Cardiac muscle cell (in vitro differentiated cells and primary cell): ENCODE data around the gene SPACA9. TPM values are rescaled to one million over a fixed set of nuclear protein-coding genes. Genes with fewer than 3 reads are reported as not detected.

Source experiments
- DNase-seq, 2 donors: peaks; one replicate each; pipeline versions ENCODE4 v3.0.0 to v3.0.0-alpha.2; 2010 to 2017; ENCODE audit warnings: low read depth in 1 of 2, low spot score in 1 of 2
- H3K27ac ChIP-seq: fragments of 200-600 bp; sonication (generic); 2 replicates; pipeline ENCODE4 v1.5.1; 2016
- H3K27me3 ChIP-seq: fragments of 200-600 bp; sonication (generic); 2 replicates; pipeline ENCODE4 v1.6.0; 2016; ENCODE audit warnings: control low read depth
- H3K36me3 ChIP-seq: fragments of 200-600 bp; sonication (generic); 2 replicates; pipeline ENCODE4 v1.5.1; 2016; ENCODE audit warnings: control low read depth
- H3K4me1 ChIP-seq: fragments of 200-600 bp; sonication (generic); 2 replicates; pipeline ENCODE4 v1.8.1; 2017; ENCODE audit warnings: low read depth, mild to moderate bottlenecking, mixed run types
- H3K4me3 ChIP-seq: fragments of 200-600 bp; sonication (generic); 2 replicates; pipeline ENCODE4 v1.5.1; 2016; ENCODE audit warnings: mild to moderate bottlenecking
- H3K9me3 ChIP-seq: fragments of 200-600 bp; sonication (generic); 2 replicates; pipeline ENCODE4 v1.5.1; 2017; ENCODE audit warnings: low read depth, mild to moderate bottlenecking, control low read depth
- CTCF ChIP-seq: IDR thresholded peaks from 2 replicates; pipeline ENCODE4 v1.5.1; 2012; ENCODE audit warnings: low read depth, mild to moderate bottlenecking, low read length
- polyA plus RNA-seq: library from polyadenylated mRNA; unstranded; fragments of >200 nt; fragmentation: Nextera tagmentation; extraction: Ambion mirVana; gene quantifications from 2 replicates; pipeline ENCODE4 v1.2.1, GENCODE V29; 2016
- total RNA-seq: library from RNA; depleted of rRNA; stranded (reverse); fragments of >200 nt; gene quantifications from 2 replicates; pipeline ENCODE4 v1.2.3, GENCODE V29; 2016

The SPACA9 gene
- total and polyA plus RNA-seq, 2 experiments from 2014 or later: 6.4 to 13.2 TPM

GRCh38 chr9:132896264-132896663 is 17.6 kb downstream of the SPACA9 start:
- no peaks in the 10 kb centered on the region for H3K4me1 ChIP-seq
- H3K27ac ChIP-seq: no peak overlapping the region
- no peaks in the 10 kb centered on the region for H3K27me3 ChIP-seq
- no peak overlapping the region for H3K4me3 ChIP-seq
- TF ChIP-seq CTCF: no peak
- DNase-seq: peak in 1 of 2 donors; percentile 26
- H3K36me3 ChIP-seq: peaks cover 53% of the 10 kb centered on the region
- no peaks in the 10 kb centered on the region for H3K9me3 ChIP-seq

GRCh38 chr9:132896906-132897305 is 18.2 kb downstream of the SPACA9 start:
- no peaks in the 10 kb centered on the region for H3K27me3 ChIP-seq
- TF ChIP-seq CTCF: no peak
- DNase-seq: peak in 1 of 2 donors; percentile 57
- peaks cover 55% of the 10 kb centered on the region for H3K36me3 ChIP-seq
- H3K9me3 ChIP-seq: no peaks in the 10 kb centered on the region
- H3K4me1 ChIP-seq: no peaks in the 10 kb centered on the region
- H3K27ac ChIP-seq: no peak overlapping the region
- no peak overlapping the region for H3K4me3 ChIP-seq

- TF ChIP-seq CTCF: no peak
- peaks cover 61% of the 10 kb centered on the region for H3K36me3 ChIP-seq
Observed at GRCh38 chr9:132898051-132898450, 19.4 kb downstream of the SPACA9 start.

GRCh38 chr9:132901858-132902831 is 23.4 kb downstream of the SPACA9 start:
- peak; percentile 86 for TF ChIP-seq CTCF
- no peaks in the 10 kb centered on the region for H3K9me3 ChIP-seq
- no peaks in the 10 kb centered on the region for H3K27me3 ChIP-seq
- peak; percentile 68 to 87 for DNase-seq
- H3K4me3 ChIP-seq: no peak overlapping the region
- H3K4me1 ChIP-seq: peaks cover 5% of the 10 kb centered on the region
- H3K27ac ChIP-seq: no peak overlapping the region
- H3K36me3 ChIP-seq: peaks cover 57% of the 10 kb centered on the region

More at GRCh38 chr9:132898051-132898450, 19.4 kb downstream of the SPACA9 start:
- no peak for DNase-seq
- no peaks in the 10 kb centered on the region for H3K27me3 ChIP-seq
- no peak overlapping the region for H3K27ac ChIP-seq
- H3K4me1 ChIP-seq: no peaks in the 10 kb centered on the region
- H3K4me3 ChIP-seq: no peak overlapping the region
- H3K9me3 ChIP-seq: no peaks in the 10 kb centered on the region

GRCh38 chr9:132903574-132904492 is 25.1 kb downstream of the SPACA9 start:
- Histone ChIP-seq H3K27ac (peak overlapping the region; percentile 67), H3K4me1 (peaks cover 5% of the 10 kb centered on the region), H3K36me3 (peaks cover 43% of the 10 kb centered on the region), H3K9me3 (no peaks in the 10 kb centered on the region), H3K27me3 (no peaks in the 10 kb centered on the region), H3K4me3 (no peak overlapping the region)
- DNase-seq: no peak
- TF ChIP-seq CTCF: no peak
